NCI-H82 treated with DMSO at 0.1 percent for 48 hours (cell line): ENCODE results near the gene PMM1.
A peak's percentile ranks its signal among the peaks of the same experiment; 100 is the strongest.
"Not testable (repeated sequence)": the region's sequence is repeated elsewhere in the genome, so short reads cannot be mapped to it uniquely, and the experiment has no call there.

Experiments
- DNase-seq: peaks from one replicate; lab custom pipeline; 2025; ENCODE audit not compliant: unreplicated experiment; lab: John Stamatoyannopoulos, UW

Gene PMM1

GRCh38 chr22:41564563-41564962 lies 25.1 kb downstream of the PMM1 start:
- no peak for DNase-seq

GRCh38 chr22:41563051-41563711 lies 26.5 kb downstream of the PMM1 start:
- DNase-seq, result peak; percentile 43

GRCh38 chr22:41562461-41562860 lies 27.2 kb downstream of the PMM1 start:
- no peak for DNase-seq

- no peak for DNase-seq
These were observed 27.9 kb downstream of the PMM1 start for GRCh38 chr22:41561788-41562187.

GRCh38 chr22:41561335-41561734 lies 28.3 kb downstream of the PMM1 start:
- DNase-seq, result no peak

GRCh38 chr22:41560095-41560471 lies 29.6 kb downstream of the PMM1 start:
- no peak for DNase-seq

GRCh38 chr22:41558241-41558630 lies 31.4 kb downstream of the PMM1 start:
- DNase-seq, result not testable (repeated sequence)

GRCh38 chr22:41557401-41558240 lies 32.0 kb downstream of the PMM1 start:
- no peak for DNase-seq

GRCh38 chr22:41556561-41556960 lies 33.1 kb downstream of the PMM1 start:
- DNase-seq, result no peak

GRCh38 chr22:41555325-41555982 lies 34.2 kb downstream of the PMM1 start:
- no peak for DNase-seq

GRCh38 chr22:41551877-41552582 lies 37.6 kb downstream of the PMM1 start:
- DNase-seq, result no peak

GRCh38 chr22:41550952-41551491 lies 38.6 kb downstream of the PMM1 start:
- DNase-seq, result no peak

GRCh38 chr22:41548830-41549211 lies 40.8 kb downstream of the PMM1 start:
- DNase-seq, result no peak

- DNase-seq, result no peak
These were observed 44.8 kb downstream of the PMM1 start for GRCh38 chr22:41544671-41545476.

- DNase-seq, result peak; percentile 89
These were observed 45.6 kb downstream of the PMM1 start, which contains the start of gene POLR3H for GRCh38 chr22:41543854-41544670. Gene POLR3H (minus strand): TSS chr22:41544470. CDS start chr22:41544101, 369 bp downstream.

GRCh38 chr22:41542224-41542623 lies 47.4 kb downstream of the PMM1 start:
- no peak for DNase-seq

GRCh38 chr22:41541484-41541883 lies 48.2 kb downstream of the PMM1 start:
- DNase-seq, result no peak

- no peak for DNase-seq
These were observed 49.3 kb downstream of the PMM1 start for GRCh38 chr22:41540365-41540764.

- DNase-seq, result no peak
These were observed 49.7 kb downstream of the PMM1 start for GRCh38 chr22:41540006-41540315.
